ENCODE results near the gene PLXNA3. TPM values are rescaled to one million over a fixed set of nuclear protein-coding genes. Genes with fewer than 3 reads are reported as not detected.

The PLXNA3 gene
- total RNA-seq (11.6 and 17.8 TPM in 2 replicates), polyA plus RNA-seq (18.4 and 24.3 TPM in 2 replicates), polyA minus RNA-seq (ENCODE audit: low replicate concordance) (185 and 269 TPM in 2 replicates)
- 44.6 and 47.9 TPM in 2 replicates for polyA plus RNA-seq (2012)

DNA sequence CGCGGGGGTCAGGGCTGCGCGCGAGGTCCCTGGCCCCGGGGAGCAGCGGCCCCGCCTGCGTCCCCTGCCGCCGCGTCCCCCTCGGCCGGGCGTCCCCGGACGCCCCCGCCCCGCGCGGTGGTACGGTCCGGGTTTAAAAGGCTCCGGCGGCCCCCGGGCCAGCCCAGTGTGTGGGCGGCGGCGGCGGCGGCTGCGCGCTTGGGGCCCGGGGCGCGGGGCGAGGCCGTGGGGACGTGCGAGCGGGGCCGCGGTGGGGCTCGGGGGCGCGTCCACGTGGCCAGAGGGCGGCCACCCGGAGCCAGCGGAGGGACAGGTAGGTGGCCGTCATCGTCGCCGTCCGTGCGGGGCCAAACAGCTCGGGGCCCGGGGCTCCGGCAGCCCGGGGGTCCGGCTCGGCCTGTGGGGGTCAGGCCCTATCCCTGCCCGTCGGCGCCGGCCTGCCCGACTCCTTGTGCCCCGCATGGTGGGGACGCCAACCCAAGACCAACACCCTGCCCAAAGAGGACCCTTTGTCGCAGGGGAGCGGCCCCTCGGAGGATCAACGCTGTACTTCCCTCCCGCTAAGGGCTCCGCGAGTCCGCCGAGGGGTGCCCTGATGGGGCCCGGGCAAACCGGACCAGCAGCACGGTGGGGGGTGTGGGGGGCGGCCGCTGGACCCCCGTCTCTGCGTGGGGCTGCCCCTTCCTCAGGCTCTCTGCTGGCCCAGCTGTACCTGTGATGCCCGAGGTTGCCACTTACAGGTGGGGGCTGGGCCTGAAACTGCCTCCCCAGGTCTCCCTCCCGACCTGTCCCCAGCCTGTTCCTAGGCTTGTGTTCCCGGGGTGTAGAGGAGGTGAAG lies at the start of gene PLXNA3:
TSS of gene PLXNA3 (plus strand) at position 166 of the 838 bp plus-strand sequence. CDS start 1,903 bp downstream, outside the sequence.
- Histone ChIP-seq H3K27ac (ENCODE audit: insufficient read depth, low read length) (no peak within 1 kb of the TSS), H3K4me3 (replicated peaks in 1 of 4; ENCODE audit: control extremely low read depth in 1 of 4, insufficient read depth in 1 of 4, low read depth in 3 of 4, low read length in 4 of 4) (peak within 1 kb of the TSS; percentile 65 to 73 (median 72)), H3K4me1 (ENCODE audit: control insufficient read depth, extremely low read depth, insufficient read depth, low read length) (no peaks in the 10 kb centered on the region), H3K27me3 (ENCODE audit: control insufficient read depth, insufficient read depth, low read length) (no peaks in the 10 kb centered on the region), H3K9ac (ENCODE audit: insufficient read depth, low read length) (peak within 1 kb of the TSS; percentile 53), H3K79me2 (ENCODE audit: control insufficient read depth, insufficient read depth, low read length) (peaks cover 38% of the 10 kb centered on the region), H3K9me3 (ENCODE audit: control insufficient read depth, insufficient read depth, low read depth, low read length) (no peaks in the 10 kb centered on the region), H3K4me2 (ENCODE audit: extremely low read depth, insufficient read depth, low read length) (peak within 1 kb of the TSS; percentile 64), H3K36me3 (ENCODE audit: control insufficient read depth, insufficient read depth, low read length) (peaks cover 9% of the 10 kb centered on the region), H4K20me1 (ENCODE audit: control insufficient read depth, extremely low read depth, insufficient read depth, low read length) (no peaks in the 10 kb centered on the region), H2AFZ (ENCODE audit: low read length) (no peak within 1 kb of the TSS)
- TF ChIP-seq, protein P1, sequence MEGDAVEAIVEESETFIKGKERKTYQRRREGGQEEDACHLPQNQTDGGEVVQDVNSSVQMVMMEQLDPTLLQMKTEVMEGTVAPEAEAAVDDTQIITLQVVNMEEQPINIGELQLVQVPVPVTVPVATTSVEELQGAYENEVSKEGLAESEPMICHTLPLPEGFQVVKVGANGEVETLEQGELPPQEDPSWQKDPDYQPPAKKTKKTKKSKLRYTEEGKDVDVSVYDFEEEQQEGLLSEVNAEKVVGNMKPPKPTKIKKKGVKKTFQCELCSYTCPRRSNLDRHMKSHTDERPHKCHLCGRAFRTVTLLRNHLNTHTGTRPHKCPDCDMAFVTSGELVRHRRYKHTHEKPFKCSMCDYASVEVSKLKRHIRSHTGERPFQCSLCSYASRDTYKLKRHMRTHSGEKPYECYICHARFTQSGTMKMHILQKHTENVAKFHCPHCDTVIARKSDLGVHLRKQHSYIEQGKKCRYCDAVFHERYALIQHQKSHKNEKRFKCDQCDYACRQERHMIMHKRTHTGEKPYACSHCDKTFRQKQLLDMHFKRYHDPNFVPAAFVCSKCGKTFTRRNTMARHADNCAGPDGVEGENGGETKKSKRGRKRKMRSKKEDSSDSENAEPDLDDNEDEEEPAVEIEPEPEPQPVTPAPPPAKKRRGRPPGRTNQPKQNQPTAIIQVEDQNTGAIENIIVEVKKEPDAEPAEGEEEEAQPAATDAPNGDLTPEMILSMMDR (conservative IDR thresholded peaks at IDR 0.05 in 1 of 2, IDR thresholded peaks at IDR 0.05 in 1 of 2; ENCODE audit: low read depth in 1 of 2, low read length in 2 of 2): no peak
- TF ChIP-seq EZH2 (IDR thresholded peaks at IDR 0.05; ENCODE audit: low read length, missing control alignments): no peak
- DNase-seq (ENCODE audit: low read depth in 2 of 2): peak in 1 of 2 donors; percentile 30

DNA sequence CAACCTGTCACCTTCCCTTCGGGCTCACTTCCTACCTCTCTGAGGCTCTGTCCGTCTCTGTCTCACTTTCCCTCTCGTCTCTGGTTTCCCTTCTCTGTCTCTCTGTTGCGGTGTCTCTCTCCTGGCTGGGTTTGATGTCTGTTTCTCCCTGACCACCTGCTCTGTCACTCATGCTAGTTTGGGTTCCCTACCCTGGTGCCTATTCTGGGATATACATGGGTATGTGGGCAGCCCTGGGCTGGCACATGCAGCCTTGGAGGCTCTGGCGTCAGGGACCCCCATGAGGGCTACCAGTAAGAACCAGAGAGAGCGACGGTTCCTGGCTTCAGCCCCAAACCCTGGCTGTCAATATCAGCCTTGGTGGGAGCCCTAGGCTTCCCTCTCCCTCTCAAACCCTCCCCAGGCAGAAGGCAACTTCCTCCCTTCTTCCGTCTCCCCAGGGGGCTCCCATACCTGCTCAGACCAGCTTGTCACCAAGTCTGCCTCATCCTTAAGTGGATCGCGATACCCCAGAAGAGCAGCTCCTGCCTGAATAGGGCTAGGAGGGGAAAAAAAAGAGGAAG lies 49.3 kb upstream of the PLXNA3 start:
- Histone ChIP-seq H3K9ac (ENCODE audit: insufficient read depth, low read length) (no peak overlapping the region), H3K36me3 (ENCODE audit: control insufficient read depth, insufficient read depth, low read length) (no peaks in the 10 kb centered on the region), H4K20me1 (ENCODE audit: control insufficient read depth, extremely low read depth, insufficient read depth, low read length) (no peaks in the 10 kb centered on the region), H3K27me3 (ENCODE audit: control insufficient read depth, insufficient read depth, low read length) (no peaks in the 10 kb centered on the region), H3K79me2 (ENCODE audit: control insufficient read depth, insufficient read depth, low read length) (no peaks in the 10 kb centered on the region), H3K4me2 (ENCODE audit: extremely low read depth, insufficient read depth, low read length) (peak overlapping the region; percentile 44), H3K27ac (ENCODE audit: insufficient read depth, low read length) (no peak overlapping the region), H3K9me3 (ENCODE audit: control insufficient read depth, insufficient read depth, low read depth, low read length) (no peaks in the 10 kb centered on the region), H3K4me3 (replicated peaks in 1 of 4; ENCODE audit: control extremely low read depth in 1 of 4, insufficient read depth in 1 of 4, low read depth in 3 of 4, low read length in 4 of 4) (peak overlapping the region in 3 of 4 experiments; percentile 4 to 49 (median 40)), H3K4me1 (ENCODE audit: control insufficient read depth, extremely low read depth, insufficient read depth, low read length) (peaks cover 2% of the 10 kb centered on the region), H2AFZ (ENCODE audit: low read length) (no peak overlapping the region)
- DNase-seq (ENCODE audit: low read depth in 2 of 2): no peak
- TF ChIP-seq EZH2 (IDR thresholded peaks at IDR 0.05; ENCODE audit: low read length, missing control alignments): no peak
- TF ChIP-seq, protein P1 (conservative IDR thresholded peaks at IDR 0.05 in 1 of 2, IDR thresholded peaks at IDR 0.05 in 1 of 2; ENCODE audit: low read depth in 1 of 2, low read length in 2 of 2): no peak

DNA sequence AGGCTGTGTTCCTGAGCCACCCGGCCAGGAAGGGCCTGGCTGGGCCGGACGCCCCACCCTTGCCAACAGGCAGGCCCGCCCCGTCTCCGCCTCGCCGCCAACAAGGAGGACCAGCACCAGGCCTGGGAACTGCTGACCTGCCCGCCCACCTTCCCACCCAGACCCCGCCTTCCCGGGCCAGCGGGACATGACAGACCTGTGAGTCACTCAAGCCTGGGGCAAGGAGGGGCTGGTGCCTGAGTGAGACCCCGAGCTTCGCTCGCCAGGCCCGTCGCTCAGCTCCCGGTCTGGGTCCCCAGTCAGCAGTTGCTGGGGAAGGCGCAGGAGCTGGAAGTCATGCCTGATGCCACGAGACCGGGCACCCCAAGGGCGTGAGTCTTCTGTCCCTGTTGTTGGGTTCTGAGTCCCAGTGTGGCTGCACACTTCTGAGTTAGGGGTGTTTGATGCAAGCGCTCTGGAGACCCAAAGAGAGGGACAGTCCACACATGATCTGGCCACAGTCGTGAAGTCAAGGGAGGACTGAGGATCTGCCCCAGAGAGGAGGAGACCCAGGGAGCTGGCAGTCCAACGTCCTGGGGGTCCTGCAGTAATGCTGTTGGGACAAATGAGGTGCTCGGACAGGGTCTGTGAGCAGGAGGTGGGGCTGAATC lies 48.7 kb upstream of the PLXNA3 start, which contains the start of gene DNASE1L1:
TSS of gene DNASE1L1 (minus strand) at position 33 of the 650 bp plus-strand sequence. CDS start 3,686 bp downstream, outside the sequence.
- no peaks in the 10 kb centered on the region for H3K36me3 ChIP-seq (ENCODE audit: control insufficient read depth, insufficient read depth, low read length)
- peak; percentile 78 to 90 for DNase-seq (ENCODE audit: low read depth in 2 of 2)
- no peaks in the 10 kb centered on the region for H4K20me1 ChIP-seq (ENCODE audit: control insufficient read depth, extremely low read depth, insufficient read depth, low read length)
- H2AFZ ChIP-seq (ENCODE audit: low read length): no peak within 1 kb of the TSS
- TF ChIP-seq EZH2 (IDR thresholded peaks at IDR 0.05; ENCODE audit: low read length, missing control alignments): no peak
- TF ChIP-seq, protein P1 (conservative IDR thresholded peaks at IDR 0.05 in 1 of 2, IDR thresholded peaks at IDR 0.05 in 1 of 2; ENCODE audit: low read depth in 1 of 2, low read length in 2 of 2): no peak
- no peaks in the 10 kb centered on the region for H3K79me2 ChIP-seq (ENCODE audit: control insufficient read depth, insufficient read depth, low read length)
- H3K27ac ChIP-seq (ENCODE audit: insufficient read depth, low read length): peak within 1 kb of the TSS; percentile 8
- peak within 1 kb of the TSS; percentile 44 for H3K4me2 ChIP-seq (ENCODE audit: extremely low read depth, insufficient read depth, low read length)
- peaks cover 2% of the 10 kb centered on the region for H3K4me1 ChIP-seq (ENCODE audit: control insufficient read depth, extremely low read depth, insufficient read depth, low read length)
- no peak within 1 kb of the TSS for H3K9ac ChIP-seq (ENCODE audit: insufficient read depth, low read length)
- H3K9me3 ChIP-seq (ENCODE audit: control insufficient read depth, insufficient read depth, low read depth, low read length): no peaks in the 10 kb centered on the region
- peak within 1 kb of the TSS in 3 of 4 experiments; percentile 4 to 49 (median 40) for H3K4me3 ChIP-seq (replicated peaks in 1 of 4; ENCODE audit: control extremely low read depth in 1 of 4, insufficient read depth in 1 of 4, low read depth in 3 of 4, low read length in 4 of 4)
- H3K27me3 ChIP-seq (ENCODE audit: control insufficient read depth, insufficient read depth, low read length): no peaks in the 10 kb centered on the region
